HCT116 (cell line): ENCODE results near the gene WTAP. TPM values are rescaled to one million over a fixed set of nuclear protein-coding genes. Genes with fewer than 3 reads are reported as not detected.
"Not testable (repeated sequence)": the region's sequence is repeated elsewhere in the genome, so short reads cannot be mapped to it uniquely, and the experiment has no call there.

Experiments
- ATAC-seq: fragments of 200-7000 bp; cut with Tn5 transposase; 2 replicates; pipeline ENCODE4 v1.9.1; 2020; ENCODE audit warnings: mild to moderate bottlenecking, moderate library complexity
- BruUV-seq: library from RNA; stranded (reverse); fragments of 400-500 nt; replicated peaks from 2 replicates; lab custom pipeline; 2021; lab: Mats Ljungman, UMichigan
- CTCF ChIA-PET: fragments of 300-600 bp; sonication (Branson Sonifier 250); formaldehyde crosslinking; loops from one replicate; lab custom pipeline; 2021; ENCODE audit warnings: antibody characterized with exemption; lab: Charles Lee
- POLR2A ChIA-PET: fragments of 300-600, 350-600 bp; sonication (Branson Sonifier 250); formaldehyde crosslinking; loops from one replicate; lab custom pipeline; 2021; ENCODE audit warnings: antibody characterized with exemption; lab: Charles Lee
- RAD21 ChIA-PET, 2 experiments: fragments of 300-600 bp; sonication (Branson Sonifier 250); formaldehyde crosslinking; loops; one replicate each; lab custom pipeline; 2023; ENCODE audit warnings: low total read pairs in 2 of 2; ENCODE audit not compliant: uncharacterized antibody in 2 of 2, unreplicated experiment in 2 of 2, low non-redundant PET in 1 of 2; lab: Charles Lee
- DNase-seq: peaks from one replicate; pipeline ENCODE4 v3.0.0-alpha.2; 2010; ENCODE audit warnings: low read depth, low spot score
- H2AFZ ChIP-seq: fragments of 200-600 bp; shearing (Covaris generic), sonication (generic); 2 replicates; pipeline ENCODE4 v1.6.1; 2017; ENCODE audit warnings: low read depth, mixed run types, mixed read lengths, antibody characterized with exemption, low read length; ENCODE audit not compliant: poor library complexity, severe bottlenecking
- H3K27ac ChIP-seq: 2 replicates; pipeline ENCODE4 v1.5.1; 2012; ENCODE audit warnings: low read depth, low read length
- H3K27me3 ChIP-seq: fragments of 200-600 bp; sonication (generic); 2 replicates; pipeline ENCODE4 v1.6.1; 2016; ENCODE audit warnings: mixed run types, low read length, mixed read lengths; ENCODE audit not compliant: insufficient read depth
- H3K36me3 ChIP-seq, 2 experiments: fragments of 200-500 bp in 1 of 2; fragments of 200-600 bp in 1 of 2; sonication (Bioruptor generic) in 1 of 2; sonication (generic) in 1 of 2; 2 replicates each; pipeline versions ENCODE4 v1.5.1 to v1.6.1; 2014 to 2016; ENCODE audit warnings: low read length in 2 of 2, inconsistent platforms in 1 of 2, mixed read lengths in 1 of 2, mixed run types in 1 of 2; ENCODE audit not compliant: insufficient read depth in 2 of 2, control insufficient read depth in 1 of 2
- H3K4me1 ChIP-seq, 2 experiments: fragments of 200-600 bp in 1 of 2; sonication (generic) in 1 of 2; 2 replicates each; pipeline versions ENCODE4 v1.5.1 to v1.6.1; 2012 to 2017; ENCODE audit warnings: low read length in 2 of 2, inconsistent platforms in 1 of 2, mild to moderate bottlenecking in 1 of 2, mixed read lengths in 1 of 2, mixed run types in 1 of 2, moderate library complexity in 1 of 2; ENCODE audit not compliant: insufficient read depth in 2 of 2, control insufficient read depth in 1 of 2
- H3K4me2 ChIP-seq: fragments of 200-600 bp; sonication (generic); 2 replicates; pipeline ENCODE4 v1.6.1; 2017; ENCODE audit warnings: mixed run types, low read length, mixed read lengths
- H3K4me3 ChIP-seq, 2 experiments: fragments of 200-600 bp in 1 of 2; sonication (generic) in 1 of 2; replicated peaks in 1 of 2; 2 replicates each; pipeline ENCODE4 v1.5.1; 2011 to 2016; ENCODE audit warnings: low read length in 2 of 2, control low read depth in 1 of 2, low read depth in 1 of 2, mild to moderate bottlenecking in 1 of 2, mixed read lengths in 1 of 2, mixed run types in 1 of 2
- H3K79me2 ChIP-seq: fragments of 200-600 bp; sonication (generic); 2 replicates; pipeline ENCODE4 v1.6.1; 2017; ENCODE audit warnings: mild to moderate bottlenecking, mixed run types, low read length, moderate library complexity, mixed read lengths; ENCODE audit not compliant: insufficient read depth
- H3K9ac ChIP-seq: fragments of 200-600 bp; sonication (generic); 2 replicates; pipeline ENCODE4 v1.6.1; 2016; ENCODE audit warnings: low read length, mixed read lengths
- H3K9me2 ChIP-seq: fragments of 200-600 bp; sonication (generic), shearing (Covaris generic); 2 replicates; pipeline ENCODE4 v1.6.1; 2017; ENCODE audit warnings: mixed run types, mild to moderate bottlenecking, moderate library complexity; ENCODE audit not compliant: insufficient read depth
- H3K9me3 ChIP-seq, 2 experiments: fragments of 200-500 bp in 1 of 2; fragments of 200-600 bp in 1 of 2; sonication (Bioruptor generic) in 1 of 2; sonication (generic) in 1 of 2; 2 replicates each; pipeline ENCODE4 v1.6.1; 2014 to 2017; ENCODE audit warnings: low read length in 2 of 2, mixed read lengths in 2 of 2, inconsistent platforms in 1 of 2, low read depth in 1 of 2, mild to moderate bottlenecking in 1 of 2, mixed run types in 1 of 2, moderate library complexity in 1 of 2; ENCODE audit not compliant: control insufficient read depth in 1 of 2, insufficient read depth in 1 of 2
- H4K20me1 ChIP-seq: fragments of 200-600 bp; sonication (generic), shearing (Covaris generic); 2 replicates; pipeline ENCODE4 v1.6.1; 2017; ENCODE audit warnings: mixed run types, mild to moderate bottlenecking, moderate library complexity; ENCODE audit not compliant: insufficient read depth
- CBX3 ChIP-seq: IDR thresholded peaks from 2 replicates; pipeline ENCODE4 v1.6.1; 2012; ENCODE audit warnings: low read depth
- CEBPB ChIP-seq: IDR thresholded peaks from 2 replicates; pipeline ENCODE4 v1.6.1; 2012; ENCODE audit warnings: low read depth
- EGR1 ChIP-seq: IDR thresholded peaks from 2 replicates; pipeline ENCODE4 v1.6.1; 2012; ENCODE audit warnings: low read depth
- ELF1 ChIP-seq: IDR thresholded peaks from 2 replicates; pipeline ENCODE4 v1.6.1; 2012; ENCODE audit warnings: low read depth, borderline replicate concordance
- EZH2 ChIP-seq: fragments of 200-600 bp; sonication (generic); IDR thresholded peaks from 2 replicates; pipeline ENCODE4 v1.6.1; 2017; ENCODE audit warnings: antibody characterized with exemption, mixed run types
- EZH2phosphoT487 ChIP-seq: fragments of 200-600 bp; IDR thresholded peaks from 2 replicates; pipeline ENCODE4 v1.6.1; 2018; ENCODE audit warnings: antibody characterized with exemption, borderline replicate concordance
- FOSL1 ChIP-seq: IDR thresholded peaks from 2 replicates; pipeline ENCODE4 v1.6.1; 2012; ENCODE audit warnings: low read depth
- JUND ChIP-seq: IDR thresholded peaks from 2 replicates; pipeline ENCODE4 v1.6.1; 2012
- POLR2A ChIP-seq: IDR thresholded peaks from 2 replicates; pipeline ENCODE4 v1.7.0; 2011; ENCODE audit warnings: borderline replicate concordance; ENCODE audit not compliant: insufficient read depth, insufficient read length; ENCODE audit errors: extremely low read depth
- POLR2AphosphoS5 ChIP-seq: IDR thresholded peaks from 2 replicates; pipeline ENCODE4 v1.6.1; 2011; ENCODE audit warnings: mild to moderate bottlenecking, low read depth, low read length, moderate library complexity
- RAD21 ChIP-seq: IDR thresholded peaks from 2 replicates; pipeline ENCODE4 v1.6.1; 2012; ENCODE audit warnings: low read depth, mild to moderate bottlenecking
- SIN3A ChIP-seq: IDR thresholded peaks from 2 replicates; pipeline ENCODE4 v1.6.1; 2012; ENCODE audit warnings: low read depth
- SP1 ChIP-seq: IDR thresholded peaks from 2 replicates; pipeline ENCODE4 v1.6.1; 2012; ENCODE audit warnings: low read depth
- SRF ChIP-seq: IDR thresholded peaks from 2 replicates; pipeline ENCODE4 v1.6.1; 2012; ENCODE audit warnings: low read depth
- TCF7L2 ChIP-seq: IDR thresholded peaks from 2 replicates; pipeline ENCODE4 v1.7.0; 2011; ENCODE audit warnings: borderline replicate concordance, inconsistent platforms; ENCODE audit not compliant: insufficient read depth, insufficient read length; ENCODE audit errors: extremely low read depth
- YY1 ChIP-seq: IDR thresholded peaks from 2 replicates; pipeline ENCODE4 v1.6.1; 2011; ENCODE audit warnings: low read length, low read depth, moderate library complexity, mild to moderate bottlenecking; ENCODE audit not compliant: insufficient replicate concordance; ENCODE audit errors: extremely low read depth
- ZFX ChIP-seq: fragments of 450-650 bp; IDR thresholded peaks from 2 replicates; pipeline ENCODE4 v1.6.1; 2017
- intact Hi-C: fragments of 100-400 bp; cut with micrococcal nuclease; formaldehyde crosslinking; loops from 2 replicates; pipeline ENCODE4 v1.10.0; 2022
- total RNA-seq: library from RNA; stranded (reverse); gene quantifications from one replicate; pipeline ENCODE4 v1.2.1, GENCODE V29; 2021; ENCODE audit not compliant: unreplicated experiment
- TF ChIP-seq, protein P1 (sequence below), 3 experiments: fragments of 200-600 bp in 1 of 3; sonication (generic) in 1 of 3; IDR thresholded peaks in 2 of 3; conservative IDR thresholded peaks in 1 of 3; 2 replicates each; pipeline ENCODE4 v1.5.1; 2012 to 2017; ENCODE audit warnings: low read depth in 2 of 3, low read length in 2 of 3, antibody characterized with exemption in 1 of 3, borderline replicate concordance in 1 of 3, control low read depth in 1 of 3, mild to moderate bottlenecking in 1 of 3, mixed read lengths in 1 of 3, mixed run types in 1 of 3, moderate library complexity in 1 of 3; ENCODE audit not compliant: insufficient read depth in 1 of 3
- TF ChIP-seq, protein P2 (sequence below): IDR thresholded peaks from 2 replicates; pipeline ENCODE4 v1.6.1; 2012; ENCODE audit warnings: low read depth
- TF ChIP-seq, protein P3 (sequence below): IDR thresholded peaks from 2 replicates; pipeline ENCODE4 v1.6.1; 2012

Gene WTAP
- total RNA-seq, 1 experiment from 2014 or later: 88.6 TPM

DNA sequence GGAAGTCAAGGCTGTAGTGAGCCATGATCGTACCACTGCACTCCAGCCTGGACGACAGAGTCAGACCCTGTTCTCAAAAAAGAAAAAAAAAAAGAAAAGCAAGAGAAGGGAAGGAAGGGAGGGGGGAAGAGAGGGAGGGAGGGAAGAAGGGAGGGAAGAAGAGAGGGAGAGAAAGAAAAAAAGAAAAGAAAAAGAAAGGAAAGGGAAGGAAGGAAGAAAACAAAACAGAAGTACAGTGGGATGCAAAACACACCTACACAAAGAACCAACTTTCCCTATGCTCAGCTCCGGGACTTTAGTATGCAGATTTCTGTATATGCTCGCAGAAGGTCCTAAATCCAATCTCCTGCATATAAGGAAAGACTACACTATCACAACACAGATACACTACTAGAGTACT is 2.5 kb upstream of the WTAP start:
- TF ChIP-seq, protein P1, sequence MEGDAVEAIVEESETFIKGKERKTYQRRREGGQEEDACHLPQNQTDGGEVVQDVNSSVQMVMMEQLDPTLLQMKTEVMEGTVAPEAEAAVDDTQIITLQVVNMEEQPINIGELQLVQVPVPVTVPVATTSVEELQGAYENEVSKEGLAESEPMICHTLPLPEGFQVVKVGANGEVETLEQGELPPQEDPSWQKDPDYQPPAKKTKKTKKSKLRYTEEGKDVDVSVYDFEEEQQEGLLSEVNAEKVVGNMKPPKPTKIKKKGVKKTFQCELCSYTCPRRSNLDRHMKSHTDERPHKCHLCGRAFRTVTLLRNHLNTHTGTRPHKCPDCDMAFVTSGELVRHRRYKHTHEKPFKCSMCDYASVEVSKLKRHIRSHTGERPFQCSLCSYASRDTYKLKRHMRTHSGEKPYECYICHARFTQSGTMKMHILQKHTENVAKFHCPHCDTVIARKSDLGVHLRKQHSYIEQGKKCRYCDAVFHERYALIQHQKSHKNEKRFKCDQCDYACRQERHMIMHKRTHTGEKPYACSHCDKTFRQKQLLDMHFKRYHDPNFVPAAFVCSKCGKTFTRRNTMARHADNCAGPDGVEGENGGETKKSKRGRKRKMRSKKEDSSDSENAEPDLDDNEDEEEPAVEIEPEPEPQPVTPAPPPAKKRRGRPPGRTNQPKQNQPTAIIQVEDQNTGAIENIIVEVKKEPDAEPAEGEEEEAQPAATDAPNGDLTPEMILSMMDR (IDR thresholded peaks at IDR 0.05 in 2 of 3, conservative IDR thresholded peaks at IDR 0.05 in 1 of 3; ENCODE audit: borderline replicate concordance in 1 of 3, insufficient read depth in 1 of 3, low read depth in 2 of 3, low read length in 2 of 3): no peak
- TF ChIP-seq YY1: no peak
- TF ChIP-seq, protein P2, sequence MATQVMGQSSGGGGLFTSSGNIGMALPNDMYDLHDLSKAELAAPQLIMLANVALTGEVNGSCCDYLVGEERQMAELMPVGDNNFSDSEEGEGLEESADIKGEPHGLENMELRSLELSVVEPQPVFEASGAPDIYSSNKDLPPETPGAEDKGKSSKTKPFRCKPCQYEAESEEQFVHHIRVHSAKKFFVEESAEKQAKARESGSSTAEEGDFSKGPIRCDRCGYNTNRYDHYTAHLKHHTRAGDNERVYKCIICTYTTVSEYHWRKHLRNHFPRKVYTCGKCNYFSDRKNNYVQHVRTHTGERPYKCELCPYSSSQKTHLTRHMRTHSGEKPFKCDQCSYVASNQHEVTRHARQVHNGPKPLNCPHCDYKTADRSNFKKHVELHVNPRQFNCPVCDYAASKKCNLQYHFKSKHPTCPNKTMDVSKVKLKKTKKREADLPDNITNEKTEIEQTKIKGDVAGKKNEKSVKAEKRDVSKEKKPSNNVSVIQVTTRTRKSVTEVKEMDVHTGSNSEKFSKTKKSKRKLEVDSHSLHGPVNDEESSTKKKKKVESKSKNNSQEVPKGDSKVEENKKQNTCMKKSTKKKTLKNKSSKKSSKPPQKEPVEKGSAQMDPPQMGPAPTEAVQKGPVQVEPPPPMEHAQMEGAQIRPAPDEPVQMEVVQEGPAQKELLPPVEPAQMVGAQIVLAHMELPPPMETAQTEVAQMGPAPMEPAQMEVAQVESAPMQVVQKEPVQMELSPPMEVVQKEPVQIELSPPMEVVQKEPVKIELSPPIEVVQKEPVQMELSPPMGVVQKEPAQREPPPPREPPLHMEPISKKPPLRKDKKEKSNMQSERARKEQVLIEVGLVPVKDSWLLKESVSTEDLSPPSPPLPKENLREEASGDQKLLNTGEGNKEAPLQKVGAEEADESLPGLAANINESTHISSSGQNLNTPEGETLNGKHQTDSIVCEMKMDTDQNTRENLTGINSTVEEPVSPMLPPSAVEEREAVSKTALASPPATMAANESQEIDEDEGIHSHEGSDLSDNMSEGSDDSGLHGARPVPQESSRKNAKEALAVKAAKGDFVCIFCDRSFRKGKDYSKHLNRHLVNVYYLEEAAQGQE: no peak
- TF ChIP-seq FOSL1: no peak
- TF ChIP-seq SRF: no peak
- TF ChIP-seq SP1: no peak
- TF ChIP-seq, protein P3, sequence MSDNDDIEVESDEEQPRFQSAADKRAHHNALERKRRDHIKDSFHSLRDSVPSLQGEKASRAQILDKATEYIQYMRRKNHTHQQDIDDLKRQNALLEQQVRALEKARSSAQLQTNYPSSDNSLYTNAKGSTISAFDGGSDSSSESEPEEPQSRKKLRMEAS: no peak
- TF ChIP-seq CBX3: no peak
- TF ChIP-seq TCF7L2: no peak
- no peak for TF ChIP-seq SIN3A
- no peak for TF ChIP-seq EGR1
- no peak for TF ChIP-seq POLR2A
- no peak for TF ChIP-seq ZFX
- no peak for TF ChIP-seq EZH2
- TF ChIP-seq EZH2phosphoT487: no peak
- TF ChIP-seq CEBPB: no peak
- TF ChIP-seq ELF1: no peak
- no peak for TF ChIP-seq RAD21
- TF ChIP-seq POLR2AphosphoS5: no peak
- TF ChIP-seq JUND: no peak
- Histone ChIP-seq H2AFZ (no peak overlapping the region), H4K20me1 (peaks cover 11% of the 10 kb centered on the region; the same call in 1 of the 2 replicates), H3K27ac (no peak overlapping the region), H3K4me2 (peak overlapping the region; percentile 79), H3K9me2 (no peaks in the 10 kb centered on the region), H3K79me2 (peaks cover 70% of the 10 kb centered on the region), H3K4me3 (no peak overlapping the region), H3K4me1 (peaks cover 8 to 24% of the 10 kb centered on the region in 2 experiments; a peak in 3 of 4 replicates), H3K27me3 (no peaks in the 10 kb centered on the region), H3K36me3 (peaks cover 0 to 4% of the 10 kb centered on the region in 2 experiments; a peak in 1 of 4 replicates), H3K9ac (no peak overlapping the region), H3K9me3 (no peaks in the 10 kb centered on the region)
- BruUV-seq: no TSS peak
- ATAC-seq: no peak
- POLR2A ChIA-PET: no interaction called here
- RAD21 ChIA-PET: no interaction called here
- DNase-seq: no peak
- CTCF ChIA-PET: no interaction called here
- intact Hi-C loops: loop anchor here (10.0 kb wide), 1 partner anchor 730 kb away; no protein-coding TSS in a partner anchor

DNA sequence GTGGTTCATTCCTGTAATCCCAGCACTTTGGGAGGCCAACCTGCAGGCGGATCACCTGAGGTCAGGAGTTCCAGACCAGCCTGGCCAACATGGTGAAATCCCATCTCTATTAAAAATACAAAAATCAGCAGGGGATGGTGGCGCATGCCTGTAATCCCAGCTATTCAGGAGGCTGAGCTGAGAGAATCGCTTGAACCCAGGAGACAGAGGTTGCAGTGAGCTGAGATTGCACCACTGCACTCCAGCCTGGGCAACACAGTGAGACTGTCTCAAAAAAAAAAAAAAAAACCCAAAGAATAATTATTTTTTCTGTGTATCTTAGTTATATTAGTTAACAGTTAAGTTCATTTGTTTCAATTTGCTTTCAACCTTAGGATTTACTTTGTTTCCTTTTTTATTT is 2.1 kb upstream of the WTAP start:
- H2AFZ ChIP-seq, DNase-seq, H3K27ac ChIP-seq, RAD21 ChIA-PET, H3K4me3 ChIP-seq, POLR2A ChIA-PET, H3K9me2 ChIP-seq, H3K9ac ChIP-seq, ATAC-seq, H3K9me3 ChIP-seq, H3K36me3 ChIP-seq, CTCF ChIA-PET, H3K27me3 ChIP-seq, BruUV-seq: not testable (repeated sequence)
- peak overlapping the region; percentile 79 for H3K4me2 ChIP-seq
- peaks cover 74% of the 10 kb centered on the region for H3K79me2 ChIP-seq
- H3K4me1 ChIP-seq: peaks cover 8 to 25% of the 10 kb centered on the region in 2 experiments; a peak in 3 of 4 replicates
- peaks cover 11% of the 10 kb centered on the region; the same call in 1 of the 2 replicates for H4K20me1 ChIP-seq
- intact Hi-C loops: loop anchor here (10.0 kb wide), 1 partner anchor 730 kb away; no protein-coding TSS in a partner anchor
